Aorta (tissue), 5 donors: ENCODE measurements around the gene CES5A. TPM values are rescaled to one million over a fixed set of nuclear protein-coding genes. Genes with fewer than 3 reads are reported as not detected.

Experiments used
- ATAC-seq: fragments of 200-7000 bp; cut with Tn5 transposase; one replicate; pipeline ENCODE4 v1.9.1; 2022; ENCODE audit warnings: moderate library complexity; ENCODE audit not compliant: low FRiP score
- DNase-seq, 2 donors: peaks; one replicate each; pipeline ENCODE4 v3.0.0-alpha.2; 2020
- H3K27ac ChIP-seq, 2 donors: one replicate each; pipeline ENCODE4 v1.5.1; 2013; ENCODE audit warnings: low read length in 2 of 2, mild to moderate bottlenecking in 2 of 2, moderate library complexity in 2 of 2, control low read depth in 1 of 2, inconsistent platforms in 1 of 2, low read depth in 1 of 2
- H3K27me3 ChIP-seq, 2 donors: one replicate each; pipeline ENCODE4 v1.6.1; 2013; ENCODE audit warnings: control low read depth in 1 of 2, low read length in 1 of 2, mild to moderate bottlenecking in 1 of 2, moderate library complexity in 1 of 2; ENCODE audit not compliant: insufficient read depth in 2 of 2, control insufficient read depth in 1 of 2
- H3K36me3 ChIP-seq, 2 donors: one replicate each; pipeline ENCODE4 v1.6.1; 2013; ENCODE audit warnings: control low read depth in 1 of 2, low read length in 1 of 2, mild to moderate bottlenecking in 1 of 2; ENCODE audit not compliant: insufficient read depth in 2 of 2, control insufficient read depth in 1 of 2
- H3K4me1 ChIP-seq, 2 donors: one replicate each; pipeline ENCODE4 v1.6.1; 2013; ENCODE audit warnings: low read length in 2 of 2, control low read depth in 1 of 2, mild to moderate bottlenecking in 1 of 2, moderate library complexity in 1 of 2; ENCODE audit not compliant: insufficient read depth in 2 of 2, control insufficient read depth in 1 of 2
- H3K4me3 ChIP-seq, 2 donors: one replicate each; pipeline ENCODE4 v1.5.1; 2013; ENCODE audit warnings: low read length in 2 of 2, control low read depth in 1 of 2, mild to moderate bottlenecking in 1 of 2
- H3K9me3 ChIP-seq: one replicate; pipeline ENCODE4 v1.6.1; 2013; ENCODE audit warnings: mild to moderate bottlenecking, low read length; ENCODE audit not compliant: control insufficient read depth
- WGBS, 2 donors: extraction: QIAGEN DNeasy Blood & Tissue Kit; methylation state at CpG; one replicate each; pipeline ENCODE4 v1.1.7; 2013; 5-methylcytosine and 5-hydroxymethylcytosine counted together
- intact Hi-C, 2 donors: fragments of 100-400 bp; cut with DNase I; formaldehyde crosslinking; loops; one replicate each; pipeline versions ENCODE4 v1.14.2 to v1.15.0; 2022
- polyA plus RNA-seq, 2 donors: library from polyadenylated mRNA; stranded (reverse); fragments of 200-250 nt; gene quantifications; one replicate each; pipeline ENCODE4 v1.2.3, GENCODE V29; 2013
- total RNA-seq, 2 donors: library from RNA; stranded (reverse); fragmentation: NEBNext Ultra II Directional; extraction: Animal tissue kit (Norgen Biotek cat#: 25700); gene quantifications; one replicate each; pipeline ENCODE4 v1.2.1, GENCODE V29; 2021
- donor health status: healthy with polysubstance abuse.
- donor health status: Bipolar disorder and iron deficiency.
- donor health status: DM: no; HTN: no; CAD: no.
- donor health status: DM: no; HTN: no; CAD: no.
- donor health status: DM: yes; HTN: yes; CAD: no.

CES5A gene
- total and polyA plus RNA-seq, 4 donors = not detected

GRCh38 chr16:55909876-55910275, 34.7 kb upstream of the CES5A start:
- intact Hi-C loops = no loop called here
- WGBS, 2 donors = 79 to 86% methylated on average over 2 of the region's 2 CpGs
- ATAC-seq = no peak

GRCh38 chr16:55908641-55909040, 33.5 kb upstream of the CES5A start:
- Histone ChIP-seq H3K27ac (no peak overlapping the region), H3K9me3 (peaks cover 4% of the 10 kb centered on the region), H3K36me3 (no peaks in the 10 kb centered on the region), H3K4me3 (no peak overlapping the region), H3K4me1 (no peaks in the 10 kb centered on the region), H3K27me3 (no peaks in the 10 kb centered on the region)
- ATAC-seq (no peak), DNase-seq (no peak)
- 88 to 89% methylated on average over 4 of the region's 4 CpGs for WGBS, 2 donors
- intact Hi-C loops = no loop called here

More at GRCh38 chr16:55909876-55910275, 34.7 kb upstream of the CES5A start:
- Histone ChIP-seq H3K36me3 (no peaks in the 10 kb centered on the region), H3K27me3 (no peaks in the 10 kb centered on the region), H3K4me1 (no peaks in the 10 kb centered on the region), H3K27ac (no peak overlapping the region), H3K9me3 (peaks cover 4% of the 10 kb centered on the region), H3K4me3 (no peak overlapping the region)
- no peak for DNase-seq

DNA sequence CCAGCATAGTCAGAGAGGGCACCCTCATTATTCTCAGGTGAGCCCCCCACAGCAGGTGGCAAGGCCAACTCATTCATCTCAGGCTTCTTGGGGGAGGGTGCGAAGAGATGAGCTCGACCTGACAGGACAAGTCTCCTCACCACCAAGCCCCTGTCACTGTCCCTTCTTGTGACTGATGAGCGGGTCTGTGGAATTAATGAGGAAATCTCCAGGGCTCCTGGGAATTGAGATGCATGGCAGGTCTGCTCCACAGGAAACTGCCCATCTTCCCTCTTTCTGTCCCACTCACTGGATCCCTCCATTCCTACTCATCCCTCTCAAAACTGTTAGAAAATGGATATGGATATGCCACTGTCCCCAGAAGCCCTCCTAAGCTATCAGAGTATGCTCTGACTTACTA, 32.5 kb upstream of the CES5A start:
- H3K36me3 ChIP-seq = no peaks in the 10 kb centered on the region
- no peak for DNase-seq
- no peak for ATAC-seq
- intact Hi-C loops = no loop called here
- H3K27me3 ChIP-seq = no peaks in the 10 kb centered on the region
- H3K27ac ChIP-seq = no peak overlapping the region
- 84 to 92% methylated on average over 3 of the region's 3 CpGs for WGBS, 2 donors
- peaks cover 5% of the 10 kb centered on the region for H3K9me3 ChIP-seq
- no peaks in the 10 kb centered on the region for H3K4me1 ChIP-seq
- no peak overlapping the region for H3K4me3 ChIP-seq

- Histone ChIP-seq H3K9me3 (peaks cover 5% of the 10 kb centered on the region), H3K36me3 (no peaks in the 10 kb centered on the region), H3K27me3 (no peaks in the 10 kb centered on the region), H3K4me1 (no peaks in the 10 kb centered on the region), H3K4me3 (no peak overlapping the region), H3K27ac (no peak overlapping the region)
- 43 to 45% methylated on average over 6 of the region's 6 CpGs for WGBS, 2 donors
- intact Hi-C loops = no loop called here
- no peak for ATAC-seq
- no peak for DNase-seq
Observed at GRCh38 chr16:55906123-55906522, 30.9 kb upstream of the CES5A start.

DNA sequence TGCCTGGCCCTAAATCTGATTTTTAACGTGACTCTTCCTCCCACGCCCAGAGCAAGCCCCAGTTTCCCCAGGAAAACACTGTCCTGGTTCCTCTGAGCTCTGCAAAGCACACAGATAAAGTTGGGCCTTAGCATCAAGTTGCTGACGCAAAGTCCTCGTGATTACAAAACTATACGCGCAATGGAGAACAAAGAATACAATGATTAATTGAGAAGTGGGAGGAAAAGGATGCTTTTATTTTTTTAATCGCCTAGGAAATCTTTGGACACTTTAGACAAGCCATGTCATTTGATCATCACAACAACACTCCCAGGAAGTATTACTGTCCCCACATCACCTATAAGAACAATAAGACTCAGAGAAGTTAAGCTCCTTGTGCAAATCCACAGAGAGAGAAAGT, 30.5 kb upstream of the CES5A start:
- ATAC-seq (no peak), DNase-seq (no peak)
- 76 to 84% methylated on average over 7 of the region's 7 CpGs for WGBS, 2 donors
- H3K4me1 ChIP-seq = no peaks in the 10 kb centered on the region
- no peak overlapping the region for H3K27ac ChIP-seq
- peaks cover 4% of the 10 kb centered on the region for H3K9me3 ChIP-seq
- no peak overlapping the region for H3K4me3 ChIP-seq
- H3K36me3 ChIP-seq = no peaks in the 10 kb centered on the region
- no peaks in the 10 kb centered on the region for H3K27me3 ChIP-seq
- intact Hi-C loops = no loop called here

GRCh38 chr16:55901566-55902217, 26.5 kb upstream of the CES5A start:
- WGBS, 2 donors = 44 to 49% methylated on average over 10 of the region's 10 CpGs
- Histone ChIP-seq H3K4me1 (no peaks in the 10 kb centered on the region), H3K27me3 (no peaks in the 10 kb centered on the region), H3K27ac (no peak overlapping the region), H3K36me3 (no peaks in the 10 kb centered on the region), H3K9me3 (peaks cover 3% of the 10 kb centered on the region), H3K4me3 (no peak overlapping the region)
- intact Hi-C loops = no loop called here
- no peak for DNase-seq
- no peak for ATAC-seq

- DNase-seq (no peak), ATAC-seq (no peak)
- H3K36me3 ChIP-seq = no peaks in the 10 kb centered on the region
- 57 to 63% methylated on average over 5 of the region's 5 CpGs for WGBS, 2 donors
- H3K9me3 ChIP-seq = peaks cover 3% of the 10 kb centered on the region
- H3K4me1 ChIP-seq = no peaks in the 10 kb centered on the region
- H3K4me3 ChIP-seq = no peak overlapping the region
- H3K27me3 ChIP-seq = no peaks in the 10 kb centered on the region
- intact Hi-C loops = no loop called here
- H3K27ac ChIP-seq = no peak overlapping the region
Observed at GRCh38 chr16:55900616-55901393, 25.6 kb upstream of the CES5A start.

- no peak overlapping the region for H3K27ac ChIP-seq
- H3K36me3 ChIP-seq = no peaks in the 10 kb centered on the region
- no peaks in the 10 kb centered on the region for H3K27me3 ChIP-seq
- intact Hi-C loops = no loop called here
- no peaks in the 10 kb centered on the region for H3K4me1 ChIP-seq
- ATAC-seq (no peak), DNase-seq (no peak)
- H3K4me3 ChIP-seq = no peak overlapping the region
- H3K9me3 ChIP-seq = peaks cover 3% of the 10 kb centered on the region
- WGBS, 2 donors = 6 to 12% methylated on average over 3 of the region's 3 CpGs
Observed at GRCh38 chr16:55899857-55900256, 24.7 kb upstream of the CES5A start.

GRCh38 chr16:55898592-55898991, 23.4 kb upstream of the CES5A start:
- 65 to 75% methylated on average over 1 of the region's 1 CpG for WGBS, 2 donors
- H3K36me3 ChIP-seq = no peaks in the 10 kb centered on the region
- DNase-seq (no peak), ATAC-seq (no peak)
- H3K4me1 ChIP-seq = no peaks in the 10 kb centered on the region
- H3K4me3 ChIP-seq = no peak overlapping the region
- intact Hi-C loops = no loop called here
- H3K27ac ChIP-seq = no peak overlapping the region
- H3K27me3 ChIP-seq = no peaks in the 10 kb centered on the region
- peaks cover 3% of the 10 kb centered on the region for H3K9me3 ChIP-seq
